Superior temporal gyrus (tissue), 1 donor: ENCODE data around the gene IRGM.
"Not testable (repeated sequence)": the region's sequence is repeated elsewhere in the genome, so short reads cannot be mapped to it uniquely, and the experiment has no call there.

Source experiments
- DNase-seq: peaks from one replicate; pipeline ENCODE4 v3.0.0-alpha.2; 2016; ENCODE audit errors: extremely low spot score

IRGM gene

DNA sequence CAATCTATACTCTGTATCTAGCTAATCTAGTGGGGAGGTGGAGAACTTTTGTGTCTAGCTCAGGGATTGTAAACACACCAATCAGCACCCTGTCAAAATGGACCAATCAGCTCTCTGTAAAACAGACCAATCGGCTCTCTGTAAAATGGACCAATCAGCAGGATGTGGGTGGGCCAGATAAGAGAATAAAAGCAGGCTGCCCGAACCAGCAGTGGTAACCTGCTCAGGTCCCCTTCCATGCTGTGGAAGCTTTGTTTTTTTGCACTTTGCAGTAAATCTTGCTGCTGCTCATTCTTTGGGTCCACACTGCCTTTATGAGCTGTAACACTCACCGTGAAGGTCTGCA, at the start of gene IRGM:
Gene IRGM (plus strand): TSS at position 214 of the 346 bp plus-strand sequence. CDS start 1,603 bp downstream, outside the sequence.
- not testable (repeated sequence) for DNase-seq

DNA sequence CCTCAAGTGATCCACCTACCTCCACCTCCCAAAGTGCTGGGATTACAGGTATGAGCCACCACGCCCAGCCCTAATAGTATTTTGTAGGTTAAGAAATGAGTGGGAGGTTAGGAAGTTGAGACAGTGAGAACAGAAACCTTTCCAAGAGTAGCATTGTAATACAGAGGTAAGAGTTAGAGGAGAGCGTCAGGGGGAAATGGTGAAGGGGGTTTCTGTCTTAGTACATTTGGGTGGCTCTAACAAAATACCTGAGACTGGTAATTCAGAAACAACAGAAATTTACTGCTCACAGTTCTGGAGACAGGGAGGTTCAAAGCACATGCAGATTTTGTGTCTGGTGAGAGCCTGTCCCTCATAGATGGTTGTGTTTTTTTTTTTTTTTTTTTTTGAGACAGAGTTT, 48.9 kb upstream of the IRGM start:
- DNase-seq = no peak

GRCh38 chr5:150801117-150801927, 45.0 kb upstream of the IRGM start:
- DNase-seq = peak; percentile 87

DNA sequence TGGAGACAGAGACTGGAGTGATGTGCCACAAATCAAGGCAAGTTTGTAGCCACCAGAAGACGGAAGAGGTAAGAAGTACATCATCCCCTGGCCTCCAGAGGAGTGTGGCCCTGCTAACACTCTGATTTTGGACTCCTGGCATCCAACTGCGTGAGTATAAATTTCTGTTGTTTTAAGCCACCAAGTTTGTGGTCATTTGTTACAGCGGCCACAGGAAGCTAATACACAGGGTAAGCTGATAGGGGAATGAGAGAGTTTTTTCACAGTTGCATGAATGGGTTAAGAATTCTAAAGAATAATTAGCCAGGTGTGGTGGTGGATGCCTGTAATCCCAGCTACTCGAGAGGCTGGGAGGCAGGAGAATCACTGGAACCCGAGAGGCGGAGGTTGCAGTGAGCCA, 41.9 kb upstream of the IRGM start:
- no peak for DNase-seq

DNA sequence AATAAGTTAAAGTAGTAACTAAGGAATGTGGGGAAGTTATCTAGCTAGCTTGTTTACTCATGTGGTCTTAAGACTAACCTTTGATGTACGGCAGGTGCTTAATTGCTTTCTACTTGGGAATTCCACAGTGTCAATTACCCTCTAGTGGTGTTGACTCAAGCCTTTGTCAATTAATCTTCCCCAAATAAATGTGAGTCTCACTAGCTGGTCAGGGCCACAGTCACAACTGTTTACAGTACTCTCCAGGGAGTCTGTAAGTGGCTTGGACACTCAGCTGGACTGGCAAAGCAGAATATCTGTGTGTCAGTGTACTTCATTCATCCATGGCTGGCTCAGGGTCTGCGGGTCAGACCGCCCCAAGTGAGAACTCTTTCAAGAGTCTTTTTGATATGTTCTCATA, 37.0 kb upstream of the IRGM start:
- no peak for DNase-seq

- DNase-seq = no peak
Observed at GRCh38 chr5:150815010-150815409, 31.3 kb upstream of the IRGM start.

DNA sequence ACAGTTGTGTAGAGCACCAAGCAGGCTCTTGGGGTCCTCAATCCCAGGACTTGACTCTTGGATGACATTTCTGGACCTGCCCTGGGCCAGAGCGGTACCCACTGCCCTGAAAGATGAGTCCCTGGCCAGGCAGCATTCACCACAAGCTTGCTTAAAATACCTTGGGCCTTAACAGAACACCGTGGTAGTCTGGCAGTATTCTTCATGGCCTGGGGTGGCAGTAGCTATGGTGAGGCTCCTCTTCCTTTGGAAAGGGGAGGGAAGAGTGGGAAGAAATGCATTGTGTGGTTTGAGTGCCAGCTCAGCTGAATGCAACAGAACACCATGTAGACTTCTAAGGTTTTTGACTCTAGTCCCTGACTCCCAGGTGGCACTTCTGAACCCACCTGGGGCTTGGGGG, 29.4 kb upstream of the IRGM start:
- no peak for DNase-seq

- no peak for DNase-seq
Observed at GRCh38 chr5:150829744-150830143, 16.6 kb upstream of the IRGM start.

DNA sequence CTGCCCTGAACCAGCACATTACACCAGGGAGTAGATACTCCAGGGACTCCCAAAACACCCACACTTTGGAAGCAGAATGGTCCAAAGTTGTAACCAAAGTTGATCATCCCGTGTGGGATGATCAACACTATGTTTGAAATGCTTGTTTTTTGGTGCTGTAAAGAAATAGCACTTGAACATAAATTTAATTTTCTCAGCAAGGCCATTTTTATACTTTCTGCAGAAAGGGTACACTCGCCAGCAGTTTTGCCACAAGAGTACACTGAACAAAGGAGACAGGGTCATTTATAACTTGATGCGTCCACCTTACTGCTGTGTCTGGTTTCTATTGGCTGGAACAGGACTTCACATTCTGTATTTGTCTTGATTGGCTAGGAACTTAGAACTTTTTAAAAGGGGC, 14.5 kb upstream of the IRGM start:
- DNase-seq = not testable (repeated sequence)

DNA sequence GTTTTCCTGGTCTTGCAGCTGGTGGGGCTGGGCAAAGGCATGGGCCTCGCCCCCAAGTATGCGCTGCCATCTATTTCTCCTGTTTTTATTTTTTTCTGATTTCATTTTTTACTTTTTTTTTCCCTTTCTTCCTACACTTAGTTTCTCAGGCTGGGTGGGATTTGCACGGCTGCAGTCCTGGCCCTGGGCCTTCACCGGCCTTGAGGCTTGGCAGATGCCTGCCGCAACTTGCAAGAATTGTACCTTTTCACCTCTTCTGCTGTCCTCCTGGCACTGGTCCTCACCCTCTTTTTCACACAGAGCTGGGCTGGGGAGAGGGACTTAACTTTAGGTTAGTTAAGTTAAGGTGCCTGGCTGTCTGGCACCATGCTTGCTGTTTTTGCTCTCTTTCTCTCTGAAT, 10.3 kb upstream of the IRGM start:
- no peak for DNase-seq

GRCh38 chr5:150836703-150837102, 9.6 kb upstream of the IRGM start:
- DNase-seq = no peak

DNA sequence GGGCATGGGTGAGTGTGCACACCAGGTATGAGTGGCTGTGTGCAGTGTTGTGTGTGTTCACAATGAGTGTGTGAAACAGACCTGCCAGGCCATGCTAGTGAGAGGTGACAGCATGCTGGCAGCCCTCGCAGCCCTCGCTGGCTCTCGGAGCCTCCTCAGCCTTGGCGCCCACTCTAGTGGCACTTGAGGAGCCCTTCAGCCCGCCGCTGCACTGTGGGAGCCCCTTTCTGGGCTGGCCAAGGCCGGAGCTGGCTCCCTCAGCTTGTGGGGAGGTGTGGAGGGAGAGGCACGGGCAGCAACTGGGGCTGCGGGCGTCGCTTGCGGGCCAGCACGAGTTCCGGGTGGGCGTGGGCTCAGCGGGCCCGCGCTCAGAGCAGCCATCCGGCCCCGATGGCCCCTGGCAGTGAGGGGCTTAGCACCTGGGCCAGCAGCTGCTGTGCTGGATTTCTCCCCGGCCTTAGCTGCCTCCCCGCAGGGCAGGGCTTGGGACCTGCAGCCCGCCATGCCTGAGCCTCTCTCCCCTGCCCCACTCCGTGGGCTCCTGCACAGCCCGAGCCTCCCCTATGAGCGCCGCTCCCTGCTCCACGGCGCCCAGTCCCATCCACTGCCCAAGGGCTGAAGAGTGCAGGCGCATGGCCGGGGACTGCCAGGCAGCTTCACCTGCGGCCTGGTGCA, 999 bp upstream of the IRGM start:
- DNase-seq = not testable (repeated sequence)

- peak; percentile 75 for DNase-seq
Observed at GRCh38 chr5:150846654-150847333, 473 bp downstream of the IRGM start.

DNA sequence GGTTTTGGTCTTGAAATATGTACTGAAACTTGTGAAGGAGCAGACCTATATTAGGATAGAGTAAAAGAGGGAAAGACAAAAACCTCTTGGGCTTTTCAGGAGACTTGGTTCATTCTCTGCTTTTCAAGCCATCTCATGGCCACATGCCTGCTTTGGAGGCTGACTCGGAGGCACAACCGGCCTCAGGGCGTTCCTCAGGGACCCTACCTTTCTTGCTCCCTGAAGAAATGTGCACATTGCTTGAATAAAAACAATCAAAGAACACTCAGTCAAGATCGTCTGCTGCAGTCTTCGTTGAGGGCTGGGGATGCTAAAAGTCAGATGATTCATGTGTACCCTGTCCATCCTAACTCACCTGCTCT, 994 bp downstream of the IRGM start:
- DNase-seq = no peak

GRCh38 chr5:150848271-150848670, 1.9 kb downstream of the IRGM start:
- no peak for DNase-seq

DNA sequence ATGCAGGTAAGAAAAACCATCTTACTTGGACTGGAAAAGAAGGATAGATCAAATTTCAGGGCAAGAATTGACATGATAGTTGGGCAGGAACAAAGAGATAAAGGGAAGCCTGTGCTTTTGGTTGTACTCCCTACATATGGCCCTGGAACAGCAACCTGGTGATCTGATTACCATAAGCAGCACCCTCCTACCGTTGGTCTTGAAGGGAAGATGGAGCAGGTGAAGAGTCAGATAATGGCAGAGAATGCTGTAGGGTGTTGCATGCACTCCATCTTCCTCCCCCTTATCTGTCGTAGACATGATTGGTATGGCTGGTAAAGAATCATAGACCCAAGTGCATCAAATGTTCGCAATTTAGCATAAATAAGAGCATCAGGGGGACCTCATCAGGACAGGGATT, 4.7 kb downstream of the IRGM start:
- DNase-seq = no peak

- DNase-seq = no peak
Observed at GRCh38 chr5:150853561-150853960, 7.2 kb downstream of the IRGM start.

- not testable (repeated sequence) for DNase-seq
Observed at GRCh38 chr5:150856700-150857099, 10.4 kb downstream of the IRGM start.

GRCh38 chr5:150860246-150860821, 14.0 kb downstream of the IRGM start:
- DNase-seq = no peak

DNA sequence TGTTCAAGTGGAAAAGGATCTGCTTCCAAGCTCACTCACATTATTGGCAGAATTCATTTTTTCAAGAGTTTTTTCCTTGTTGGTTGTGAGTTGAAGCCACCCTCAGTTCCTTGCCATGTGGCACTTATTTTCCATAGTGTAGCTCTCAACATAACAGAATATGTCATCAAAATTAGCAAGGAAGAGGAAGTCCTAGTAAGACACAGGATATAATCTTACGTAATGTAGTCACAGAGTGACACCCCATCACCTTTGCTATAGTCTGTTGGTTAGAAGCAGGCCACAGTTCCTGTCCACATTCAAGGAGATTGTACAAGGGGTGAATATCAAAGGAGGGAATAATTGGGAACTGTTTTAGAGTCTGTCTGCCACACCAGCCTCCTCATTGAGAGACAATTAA, 15.7 kb downstream of the IRGM start:
- DNase-seq = no peak

DNA sequence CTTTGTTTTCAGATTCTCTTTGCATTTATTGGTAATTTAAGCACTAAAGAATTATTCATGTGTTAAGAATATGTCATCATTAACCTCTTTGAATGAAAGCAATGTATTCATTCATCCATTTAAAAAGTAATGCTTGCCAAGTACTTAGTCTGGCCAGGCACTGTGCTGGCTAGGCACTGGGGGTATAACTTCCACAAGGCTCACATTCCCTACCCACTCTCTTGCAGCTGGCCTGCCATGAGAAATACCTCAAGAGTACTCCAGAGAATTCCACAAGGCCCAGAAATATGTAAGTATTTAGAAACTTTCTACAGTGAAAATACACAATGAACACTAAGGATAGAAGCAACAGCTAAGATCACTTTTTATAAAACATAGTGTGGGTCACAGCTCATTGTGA, 33.0 kb downstream of the IRGM start:
- no peak for DNase-seq
